Endothelial cell of umbilical vein (primary cell): ENCODE results near the gene XPA. TPM values are rescaled to one million over a fixed set of nuclear protein-coding genes. Genes with fewer than 3 reads are reported as not detected.

ENCODE experiments used
- BruUV-seq: library from RNA; stranded (reverse); fragments of 400-500 nt; replicated peaks from 2 replicates; lab custom pipeline; 2021; lab: Mats Ljungman, UMichigan
- CTCF ChIA-PET: fragments of 300-600, 350-600 bp; sonication (Branson Sonifier 250); formaldehyde crosslinking; loops from one replicate; lab custom pipeline; 2021; ENCODE audit warnings: antibody characterized with exemption, inconsistent platforms; lab: Charles Lee
- POLR2A ChIA-PET: fragments of 300-600, 350-600 bp; sonication (Branson Sonifier 250); formaldehyde crosslinking; loops from one replicate; lab custom pipeline; 2021; ENCODE audit warnings: antibody characterized with exemption, inconsistent platforms; lab: Charles Lee
- DNase-seq: peaks from one replicate; pipeline ENCODE4 v3.0.0-alpha.2; 2011; ENCODE audit warnings: low read depth, low spot score
- FAIRE-seq: peaks from 2 replicates; lab custom pipeline; 2011; peaks lifted over from hg19 to GRCh38; lab: Jason Lieb, UNC
- H2AFZ ChIP-seq: 2 replicates; pipeline ENCODE4 v1.6.0; 2012; ENCODE audit warnings: low read depth, low read length, control low read depth, inconsistent platforms
- H3K27ac ChIP-seq: 2 replicates; pipeline ENCODE4 v1.5.1; 2011; ENCODE audit warnings: low read depth, mild to moderate bottlenecking, control low read depth, low read length, moderate library complexity; ENCODE audit not compliant: insufficient read depth
- H3K27me3 ChIP-seq, 2 experiments: 2 replicates each; pipeline versions ENCODE4 v1.6.0 to v1.6.1; 2011; ENCODE audit warnings: low read length in 2 of 2, mixed read lengths in 1 of 2; ENCODE audit not compliant: control insufficient read depth in 2 of 2, insufficient read depth in 2 of 2
- H3K36me3 ChIP-seq, 2 experiments: 2 replicates in 1 of 2; 3 replicates in 1 of 2; pipeline ENCODE4 v1.5.1; 2011; ENCODE audit warnings: low read length in 2 of 2, mild to moderate bottlenecking in 1 of 2, moderate library complexity in 1 of 2; ENCODE audit not compliant: control insufficient read depth in 2 of 2, insufficient read depth in 2 of 2; ENCODE audit errors: extremely low read depth in 1 of 2
- H3K4me1 ChIP-seq: 3 replicates; pipeline ENCODE4 v1.5.1; 2011; ENCODE audit warnings: mild to moderate bottlenecking, low read length; ENCODE audit not compliant: control insufficient read depth, insufficient read depth; ENCODE audit errors: extremely low read depth
- H3K4me2 ChIP-seq: 2 replicates; pipeline ENCODE4 v1.6.1; 2011; ENCODE audit warnings: low read length, control low read depth, mixed read lengths; ENCODE audit not compliant: insufficient read depth
- H3K4me3 ChIP-seq, 3 experiments: fragments of 200-600 bp in 1 of 3; sonication (generic), shearing (Covaris generic) in 1 of 3; replicated peaks in 1 of 3; 2 replicates each; pipeline ENCODE4 v1.5.1; 2011 to 2016; ENCODE audit warnings: control low read depth in 3 of 3, low read length in 3 of 3, mild to moderate bottlenecking in 2 of 3, inconsistent platforms in 1 of 3, low read depth in 1 of 3, moderate library complexity in 1 of 3; ENCODE audit not compliant: insufficient read depth in 1 of 3
- H3K79me2 ChIP-seq: 2 replicates; pipeline ENCODE4 v1.6.0; 2012; ENCODE audit warnings: low read length, inconsistent platforms; ENCODE audit not compliant: control insufficient read depth, insufficient read depth
- H3K9ac ChIP-seq: replicated peaks from 2 replicates; pipeline ENCODE3; 2011; ENCODE audit warnings: low read length, control low read depth; ENCODE audit not compliant: insufficient read depth; ENCODE audit errors: extremely low read depth
- H3K9me1 ChIP-seq: replicated peaks from 3 replicates; pipeline ENCODE4 v1.6.0; 2011; ENCODE audit warnings: mild to moderate bottlenecking, low read length; ENCODE audit not compliant: control insufficient read depth, insufficient read depth; ENCODE audit errors: extremely low read depth
- H3K9me3 ChIP-seq: replicated peaks from 2 replicates; pipeline ENCODE4 v1.5.1; 2012; ENCODE audit warnings: low read length, inconsistent platforms; ENCODE audit not compliant: control insufficient read depth, insufficient read depth
- H4K20me1 ChIP-seq: replicated peaks from 2 replicates; pipeline ENCODE3; 2011; ENCODE audit warnings: mild to moderate bottlenecking, low read length; ENCODE audit not compliant: control insufficient read depth, insufficient read depth; ENCODE audit errors: extremely low read depth
- EZH2 ChIP-seq: IDR thresholded peaks from 2 replicates; pipeline ENCODE4 v1.6.1; 2012; ENCODE audit warnings: borderline replicate concordance, low read depth, mild to moderate bottlenecking, moderate library complexity, low read length, inconsistent platforms; ENCODE audit not compliant: severe bottlenecking
- FOS ChIP-seq: IDR thresholded peaks from 2 replicates; pipeline ENCODE4 v1.6.1; 2011; ENCODE audit warnings: mild to moderate bottlenecking, low read length, moderate library complexity, borderline replicate concordance; ENCODE audit not compliant: insufficient read depth
- GATA2 ChIP-seq: IDR thresholded peaks from 2 replicates; pipeline ENCODE4 v1.7.0; 2011; ENCODE audit warnings: low read depth, mild to moderate bottlenecking, moderate library complexity, mixed read lengths, low read length; ENCODE audit not compliant: insufficient read length, insufficient read depth
- JUN ChIP-seq: IDR thresholded peaks from 2 replicates; pipeline ENCODE4 v1.6.1; 2011; ENCODE audit warnings: borderline replicate concordance, low read depth; ENCODE audit not compliant: insufficient read length, insufficient read depth
- MYC ChIP-seq: IDR thresholded peaks from one replicate; pipeline ENCODE4 v1.6.1; 2011; ENCODE audit warnings: mild to moderate bottlenecking, low read depth, low read length
- POLR2A ChIP-seq: IDR thresholded peaks from 2 replicates; pipeline ENCODE4 v1.6.1; 2012; ENCODE audit warnings: low read depth, mild to moderate bottlenecking, control low read depth, low read length
- POLR2AphosphoS5 ChIP-seq: IDR thresholded peaks from 2 replicates; pipeline ENCODE4 v1.6.1; 2012; ENCODE audit warnings: low read depth, mild to moderate bottlenecking, control low read depth, low read length, moderate library complexity; ENCODE audit not compliant: insufficient read depth
- dilution Hi-C: fragments of 300-500 bp; cut with MboI; formaldehyde crosslinking; loops from one replicate; pipeline ENCODE4 v1.15.0; 2019; ENCODE audit warnings: low sequenced_read_pairs; ENCODE audit not compliant: extremely low pct_ligation_motif_present
- intact Hi-C: fragments of 100-400 bp; cut with micrococcal nuclease; formaldehyde crosslinking; loops from one replicate; pipeline ENCODE4 v1.10.0; 2022
- polyA plus RNA-seq, 4 experiments: library from polyadenylated mRNA; depleted of rRNA in 3 of 4; stranded (reverse) in 3 of 4; unstranded in 1 of 4; fragments of >200 nt; gene quantifications; 2 replicates each; pipeline versions ENCODE4 v1.2.1 to v1.2.3, GENCODE V29; 2011 to 2012; ENCODE audit warnings: missing spikeins in 1 of 4
- total RNA-seq: library from RNA; stranded (reverse); gene quantifications from 2 replicates; pipeline ENCODE4 v1.2.3, GENCODE V29; 2021
- TF ChIP-seq, protein P1 (sequence below): IDR thresholded peaks from 2 replicates; pipeline ENCODE4 v1.6.1; 2011; ENCODE audit not compliant: insufficient read depth, insufficient read length
- TF ChIP-seq, protein P2 (sequence below), 2 donors: IDR thresholded peaks; 1 replicate in 1 of 2; 2 replicates in 1 of 2; pipeline ENCODE4 v1.5.1; 2011; ENCODE audit warnings: low read length in 2 of 2, mild to moderate bottlenecking in 2 of 2, moderate library complexity in 2 of 2, control low read depth in 1 of 2, inconsistent platforms in 1 of 2, low read depth in 1 of 2; ENCODE audit not compliant: insufficient read depth in 1 of 2; ENCODE audit errors: extremely low read depth in 1 of 2

XPA gene
- total and polyA plus RNA-seq, 2 donors (not counting 3 experiments of a cell fraction or from before 2014, with no cell fraction given), result 3.6 to 21.1 TPM

DNA sequence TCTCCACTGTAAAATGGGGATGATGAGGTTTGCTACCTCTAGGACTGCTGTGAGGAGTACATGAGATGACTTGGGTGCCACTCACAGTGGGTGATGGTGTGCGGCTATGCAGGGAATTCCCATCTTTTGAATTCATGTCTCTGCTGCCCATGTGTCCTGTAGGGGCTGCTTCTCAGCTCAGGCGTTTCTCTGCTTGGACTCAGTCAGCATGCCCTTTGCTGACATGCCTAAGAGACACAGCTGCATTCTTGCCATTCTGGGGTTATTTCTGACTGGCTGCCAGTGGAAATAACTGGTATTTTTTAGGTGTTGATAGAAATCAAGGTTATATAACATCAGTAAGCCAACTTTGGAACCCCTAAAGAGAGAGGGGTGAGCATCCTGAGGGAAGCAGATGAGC, 24.3 kb upstream of the XPA start:
- CTCF ChIA-PET, result interaction anchor here (1.3 kb wide), 1 partner anchor 169 kb away, joined by 4 read pairs; no protein-coding TSS in a partner anchor

More for the DNA sequence above, 24.3 kb upstream of the XPA start:
- DNase-seq (no peak), FAIRE-seq (no peak)
- no peak overlapping the region for H3K9ac ChIP-seq
- no peaks in the 10 kb centered on the region for H3K36me3 ChIP-seq
- POLR2A ChIA-PET, result no interaction called here
- no peaks in the 10 kb centered on the region for H3K9me1 ChIP-seq
- no TSS peak for BruUV-seq
- dilution Hi-C loops (no loop called here), intact Hi-C loops (no loop called here)
- TF ChIP-seq POLR2A (no peak), JUN (no peak), MYC (no peak), POLR2AphosphoS5 (no peak), GATA2 (no peak), EZH2 (no peak), FOS (no peak)
- TF ChIP-seq, protein P1, sequence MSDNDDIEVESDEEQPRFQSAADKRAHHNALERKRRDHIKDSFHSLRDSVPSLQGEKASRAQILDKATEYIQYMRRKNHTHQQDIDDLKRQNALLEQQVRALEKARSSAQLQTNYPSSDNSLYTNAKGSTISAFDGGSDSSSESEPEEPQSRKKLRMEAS, result no peak
- TF ChIP-seq, protein P2, sequence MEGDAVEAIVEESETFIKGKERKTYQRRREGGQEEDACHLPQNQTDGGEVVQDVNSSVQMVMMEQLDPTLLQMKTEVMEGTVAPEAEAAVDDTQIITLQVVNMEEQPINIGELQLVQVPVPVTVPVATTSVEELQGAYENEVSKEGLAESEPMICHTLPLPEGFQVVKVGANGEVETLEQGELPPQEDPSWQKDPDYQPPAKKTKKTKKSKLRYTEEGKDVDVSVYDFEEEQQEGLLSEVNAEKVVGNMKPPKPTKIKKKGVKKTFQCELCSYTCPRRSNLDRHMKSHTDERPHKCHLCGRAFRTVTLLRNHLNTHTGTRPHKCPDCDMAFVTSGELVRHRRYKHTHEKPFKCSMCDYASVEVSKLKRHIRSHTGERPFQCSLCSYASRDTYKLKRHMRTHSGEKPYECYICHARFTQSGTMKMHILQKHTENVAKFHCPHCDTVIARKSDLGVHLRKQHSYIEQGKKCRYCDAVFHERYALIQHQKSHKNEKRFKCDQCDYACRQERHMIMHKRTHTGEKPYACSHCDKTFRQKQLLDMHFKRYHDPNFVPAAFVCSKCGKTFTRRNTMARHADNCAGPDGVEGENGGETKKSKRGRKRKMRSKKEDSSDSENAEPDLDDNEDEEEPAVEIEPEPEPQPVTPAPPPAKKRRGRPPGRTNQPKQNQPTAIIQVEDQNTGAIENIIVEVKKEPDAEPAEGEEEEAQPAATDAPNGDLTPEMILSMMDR (IDR thresholded peaks at IDR 0.05; ENCODE audit: extremely low read depth in 1 of 2, insufficient read depth in 1 of 2, low read depth in 1 of 2, low read length in 2 of 2), result no peak
- H3K4me1 ChIP-seq, result no peaks in the 10 kb centered on the region
- no peak overlapping the region for H3K4me2 ChIP-seq
- no peak overlapping the region for H3K27ac ChIP-seq
- no peaks in the 10 kb centered on the region for H3K9me3 ChIP-seq
- no peak overlapping the region for H2AFZ ChIP-seq
- H4K20me1 ChIP-seq, result no peaks in the 10 kb centered on the region
- no peak overlapping the region for H3K4me3 ChIP-seq
- no peaks in the 10 kb centered on the region for H3K79me2 ChIP-seq
- peaks cover 10 to 13% of the 10 kb centered on the region in 2 experiments for H3K27me3 ChIP-seq
